Mesenchymal stem cell (in vitro differentiated cells and primary cell): Measurements from ENCODE around the gene ZFYVE28.

Experiments used
- DNase-seq: peaks from one replicate; pipeline ENCODE4 v3.0.0-alpha.2; 2013
- H2AFZ ChIP-seq: one replicate; pipeline ENCODE4 v1.6.1; 2013; ENCODE audit warnings: low read depth, mild to moderate bottlenecking, control low read depth, inconsistent platforms, low read length, moderate library complexity
- H2AK5ac ChIP-seq: 2 replicates; pipeline ENCODE4 v1.6.1; 2013; ENCODE audit warnings: low read length, moderate library complexity, mild to moderate bottlenecking, inconsistent platforms; ENCODE audit not compliant: severe bottlenecking
- H2BK120ac ChIP-seq: one replicate; pipeline ENCODE4 v1.6.1; 2013; ENCODE audit warnings: low read depth, mild to moderate bottlenecking, inconsistent platforms, low read length, moderate library complexity
- H2BK12ac ChIP-seq, 2 experiments: one replicate each; pipeline ENCODE4 v1.6.1; 2013; ENCODE audit warnings: inconsistent platforms in 2 of 2, low read length in 2 of 2, mild to moderate bottlenecking in 2 of 2, moderate library complexity in 2 of 2, control low read depth in 1 of 2
- H2BK15ac ChIP-seq: one replicate; pipeline ENCODE4 v1.6.1; 2013; ENCODE audit warnings: mild to moderate bottlenecking, low read depth, inconsistent platforms; ENCODE audit not compliant: poor library complexity, severe bottlenecking
- H2BK5ac ChIP-seq: 2 replicates; pipeline ENCODE4 v1.6.1; 2013; ENCODE audit warnings: low read depth, mild to moderate bottlenecking, low read length, control low read depth, inconsistent platforms; ENCODE audit not compliant: poor library complexity, severe bottlenecking
- H3K14ac ChIP-seq, 2 experiments: one replicate each; pipeline ENCODE4 v1.6.1; 2013; ENCODE audit warnings: inconsistent platforms in 2 of 2, low read length in 2 of 2, control low read depth in 1 of 2, mild to moderate bottlenecking in 1 of 2, moderate library complexity in 1 of 2
- H3K18ac ChIP-seq, 2 experiments: one replicate each; pipeline ENCODE4 v1.6.1; 2013; ENCODE audit warnings: inconsistent platforms in 2 of 2, low read length in 2 of 2, control low read depth in 1 of 2, low read depth in 1 of 2, mild to moderate bottlenecking in 1 of 2
- H3K23ac ChIP-seq, 2 experiments: one replicate each; pipeline ENCODE4 v1.6.1; 2013; ENCODE audit warnings: inconsistent platforms in 2 of 2, low read length in 2 of 2, mild to moderate bottlenecking in 2 of 2, moderate library complexity in 2 of 2, control low read depth in 1 of 2
- H3K27ac ChIP-seq: 2 replicates; pipeline ENCODE4 v1.5.1; 2013; ENCODE audit warnings: mild to moderate bottlenecking, moderate library complexity, low read length, control low read depth, inconsistent platforms; ENCODE audit not compliant: poor library complexity, severe bottlenecking
- H3K27me3 ChIP-seq, 2 experiments: 2 replicates each; pipeline versions ENCODE4 v1.6.1 to v1.7.0; 2013; ENCODE audit warnings: low read length in 2 of 2, mild to moderate bottlenecking in 2 of 2, moderate library complexity in 2 of 2, control low read depth in 1 of 2, inconsistent platforms in 1 of 2; ENCODE audit not compliant: control insufficient read depth in 1 of 2, insufficient read depth in 1 of 2
- H3K36me3 ChIP-seq, 2 experiments: 2 replicates each; pipeline versions ENCODE4 v1.6.1 to v1.7.0; 2013; ENCODE audit warnings: low read length in 2 of 2, control low read depth in 1 of 2, inconsistent platforms in 1 of 2, low read depth in 1 of 2, mild to moderate bottlenecking in 1 of 2; ENCODE audit not compliant: insufficient read depth in 2 of 2, control insufficient read depth in 1 of 2
- H3K4ac ChIP-seq, 2 experiments: one replicate each; pipeline ENCODE4 v1.6.1; 2013; ENCODE audit warnings: inconsistent platforms in 2 of 2, low read length in 2 of 2, mild to moderate bottlenecking in 2 of 2, moderate library complexity in 2 of 2, control low read depth in 1 of 2, low read depth in 1 of 2
- H3K4me1 ChIP-seq: 2 replicates; pipeline ENCODE4 v1.6.1; 2013; ENCODE audit warnings: low read depth, low read length, control low read depth; ENCODE audit not compliant: control insufficient read depth, insufficient read depth
- H3K4me2 ChIP-seq: 2 replicates; pipeline ENCODE4 v1.6.1; 2013; ENCODE audit warnings: low read length, mild to moderate bottlenecking, inconsistent platforms; ENCODE audit not compliant: poor library complexity, severe bottlenecking
- H3K4me3 ChIP-seq, 2 experiments: 2 replicates each; pipeline versions ENCODE4 v1.5.1 to v1.7.0; 2013; ENCODE audit warnings: low read length in 2 of 2, mild to moderate bottlenecking in 2 of 2, control low read depth in 1 of 2, low read depth in 1 of 2; ENCODE audit not compliant: insufficient read depth in 1 of 2
- H3K79me1 ChIP-seq: replicated peaks from 2 replicates; pipeline ENCODE4 v1.6.1; 2013; ENCODE audit warnings: mild to moderate bottlenecking, control low read depth, low read length, inconsistent platforms; ENCODE audit not compliant: poor library complexity, severe bottlenecking
- H3K9ac ChIP-seq: 2 replicates; pipeline ENCODE4 v1.7.0; 2013; ENCODE audit warnings: mild to moderate bottlenecking, low read length, moderate library complexity
- H3K9me3 ChIP-seq: 2 replicates; pipeline ENCODE4 v1.7.0; 2013; ENCODE audit warnings: mild to moderate bottlenecking, low read length; ENCODE audit not compliant: control insufficient read depth
- H4K8ac ChIP-seq: one replicate; pipeline ENCODE4 v1.6.1; 2013; ENCODE audit warnings: inconsistent platforms, mild to moderate bottlenecking, low read length, moderate library complexity
- H4K91ac ChIP-seq: one replicate; pipeline ENCODE4 v1.6.1; 2013; ENCODE audit warnings: mild to moderate bottlenecking, low read length, inconsistent platforms
- WGBS: methylation state at CpG from one replicate; pipeline ENCODE4 v1.1.7; 2013; ENCODE audit warnings: mixed read lengths; 5-methylcytosine and 5-hydroxymethylcytosine counted together

ZFYVE28 gene

GRCh38 chr4:2280531-2281300 is 137.7 kb downstream of the ZFYVE28 start:
- no peak overlapping the region for H2AK5ac ChIP-seq
- H3K9ac ChIP-seq: no peak overlapping the region
- H3K27ac ChIP-seq: no peak overlapping the region
- H3K4me3 ChIP-seq: no peak overlapping the region
- H4K91ac ChIP-seq: no peak overlapping the region
- no peak overlapping the region for H2BK12ac ChIP-seq
- no peak overlapping the region for H3K4me2 ChIP-seq
- no peak for DNase-seq
- H2BK120ac ChIP-seq: no peak overlapping the region
- H2BK15ac ChIP-seq: no peak overlapping the region
- no peaks in the 10 kb centered on the region for H3K9me3 ChIP-seq
- peaks cover 0 to 47% of the 10 kb centered on the region in 2 experiments for H3K36me3 ChIP-seq
- H3K23ac ChIP-seq: no peak overlapping the region
- no peak overlapping the region for H3K14ac ChIP-seq
- WGBS: 89% methylated on average over 12 of the region's 13 CpGs
- no peak overlapping the region for H2AFZ ChIP-seq
- H3K27me3 ChIP-seq: no peaks in the 10 kb centered on the region
- no peak overlapping the region for H4K8ac ChIP-seq
- H3K18ac ChIP-seq: no peak overlapping the region
- H3K4me1 ChIP-seq: peaks cover 2% of the 10 kb centered on the region
- peaks cover 16% of the 10 kb centered on the region for H3K79me1 ChIP-seq
- H2BK5ac ChIP-seq: no peak overlapping the region
- no peak overlapping the region for H3K4ac ChIP-seq

GRCh38 chr4:2277956-2278355 is 140.5 kb downstream of the ZFYVE28 start:
- H3K18ac ChIP-seq: no peak overlapping the region
- H3K4me3 ChIP-seq: no peak overlapping the region
- H3K9me3 ChIP-seq: no peaks in the 10 kb centered on the region
- no peak overlapping the region for H2AFZ ChIP-seq
- H2BK12ac ChIP-seq: no peak overlapping the region
- no peak overlapping the region for H3K14ac ChIP-seq
- no peaks in the 10 kb centered on the region for H3K27me3 ChIP-seq
- H4K91ac ChIP-seq: no peak overlapping the region
- H3K4ac ChIP-seq: no peak overlapping the region
- no peak overlapping the region for H3K9ac ChIP-seq
- H2BK120ac ChIP-seq: no peak overlapping the region
- no peak overlapping the region for H2AK5ac ChIP-seq
- no peak for DNase-seq
- no peak overlapping the region for H4K8ac ChIP-seq
- no peak overlapping the region for H3K23ac ChIP-seq
- no peak overlapping the region for H3K27ac ChIP-seq
- H3K79me1 ChIP-seq: peaks cover 18% of the 10 kb centered on the region
- peaks cover 0 to 34% of the 10 kb centered on the region in 2 experiments for H3K36me3 ChIP-seq
- no peak overlapping the region for H2BK15ac ChIP-seq
- H2BK5ac ChIP-seq: no peak overlapping the region
- no peak overlapping the region for H3K4me2 ChIP-seq
- peaks cover 8% of the 10 kb centered on the region for H3K4me1 ChIP-seq
- WGBS: 97% methylated on average over 9 of the region's 9 CpGs

- no peak overlapping the region for H2BK120ac ChIP-seq
- WGBS: 95% methylated on average over 25 of the region's 30 CpGs
Measured at GRCh38 chr4:2276581-2277325, 141.7 kb downstream of the ZFYVE28 start.

GRCh38 chr4:2275546-2276251 is 142.7 kb downstream of the ZFYVE28 start:
- 94% methylated on average over 44 of the region's 44 CpGs for WGBS
- H3K27ac ChIP-seq: no peak overlapping the region
- H3K36me3 ChIP-seq: peaks cover 0 to 44% of the 10 kb centered on the region in 2 experiments

More at GRCh38 chr4:2276581-2277325, 141.7 kb downstream of the ZFYVE28 start:
- no peak overlapping the region for H2AFZ ChIP-seq
- no peak overlapping the region for H4K91ac ChIP-seq
- H3K79me1 ChIP-seq: peaks cover 15% of the 10 kb centered on the region
- no peak overlapping the region for H3K23ac ChIP-seq
- H3K9ac ChIP-seq: no peak overlapping the region
- no peak overlapping the region for H3K27ac ChIP-seq
- H3K4me3 ChIP-seq: no peak overlapping the region
- no peaks in the 10 kb centered on the region for H3K9me3 ChIP-seq
- no peaks in the 10 kb centered on the region for H3K27me3 ChIP-seq
- H2BK12ac ChIP-seq: no peak overlapping the region
- H3K36me3 ChIP-seq: peaks cover 0 to 42% of the 10 kb centered on the region in 2 experiments
- H2AK5ac ChIP-seq: no peak overlapping the region
- no peak overlapping the region for H2BK5ac ChIP-seq
- H3K18ac ChIP-seq: no peak overlapping the region
- no peak overlapping the region for H3K4ac ChIP-seq
- H3K14ac ChIP-seq: no peak overlapping the region
- H3K4me1 ChIP-seq: peaks cover 7% of the 10 kb centered on the region
- no peak overlapping the region for H3K4me2 ChIP-seq
- H2BK15ac ChIP-seq: no peak overlapping the region
- no peak overlapping the region for H4K8ac ChIP-seq
- no peak for DNase-seq

More at GRCh38 chr4:2275546-2276251, 142.7 kb downstream of the ZFYVE28 start:
- H3K4ac ChIP-seq: no peak overlapping the region
- H3K9ac ChIP-seq: no peak overlapping the region
- H2BK120ac ChIP-seq: no peak overlapping the region
- peaks cover 12% of the 10 kb centered on the region for H3K79me1 ChIP-seq
- H3K27me3 ChIP-seq: no peaks in the 10 kb centered on the region
- no peak overlapping the region for H2AK5ac ChIP-seq
- H2BK5ac ChIP-seq: no peak overlapping the region
- no peak overlapping the region for H4K8ac ChIP-seq
- H3K18ac ChIP-seq: no peak overlapping the region
- peaks cover 5% of the 10 kb centered on the region for H3K4me1 ChIP-seq
- H3K4me3 ChIP-seq: no peak overlapping the region
- no peak for DNase-seq
- H2AFZ ChIP-seq: no peak overlapping the region
- no peak overlapping the region for H2BK12ac ChIP-seq
- H3K23ac ChIP-seq: no peak overlapping the region
- H2BK15ac ChIP-seq: no peak overlapping the region
- H4K91ac ChIP-seq: peak overlapping the region; percentile 35
- H3K4me2 ChIP-seq: no peak overlapping the region
- no peak overlapping the region for H3K14ac ChIP-seq
- no peaks in the 10 kb centered on the region for H3K9me3 ChIP-seq
